HepG2 (cell line): ENCODE measurements around the gene SLC25A45. TPM values are rescaled to one million over a fixed set of nuclear protein-coding genes. Genes with fewer than 3 reads are reported as not detected.

ENCODE experiments used
- HBP1 ChIP-seq: IDR thresholded peaks from 2 replicates; pipeline ENCODE4 v1.6.1; 2016; ENCODE audit warnings: low read depth, control low read depth
- HNF1A ChIP-seq, 2 experiments: sonication (generic) in 1 of 2; formaldehyde crosslinking in 1 of 2; IDR thresholded peaks; 2 replicates each; pipeline versions ENCODE4 v1.4.0 to v1.6.1; 2016 to 2020; ENCODE audit warnings: borderline replicate concordance in 1 of 2, low read depth in 1 of 2, mild to moderate bottlenecking in 1 of 2, missing genetic modification reagents in 1 of 2
- HNRNPH1 ChIP-seq: fragments of 200-400 bp; formaldehyde crosslinking; optimal IDR thresholded peaks from 2 replicates; pipeline ENCODE3; 2017; ENCODE audit warnings: mild to moderate bottlenecking, low read depth, low read length
- MAX ChIP-seq: IDR thresholded peaks from 2 replicates; pipeline ENCODE4 v1.6.1; 2012; ENCODE audit warnings: inconsistent platforms
- MTA1 ChIP-seq: sonication (generic); formaldehyde crosslinking; IDR thresholded peaks from 2 replicates; pipeline ENCODE4 v1.4.0; 2020; ENCODE audit warnings: missing genetic modification reagents, mild to moderate bottlenecking, borderline replicate concordance
- POLR2G ChIP-seq: fragments of 200-400 bp; formaldehyde crosslinking; IDR thresholded peaks from 2 replicates; pipeline ENCODE4 v1.6.1; 2018; ENCODE audit warnings: mild to moderate bottlenecking, low read depth, low read length, moderate library complexity
- REST ChIP-seq, 2 experiments: IDR thresholded peaks; 2 replicates each; pipeline ENCODE4 v1.6.1; 2011 to 2012; ENCODE audit warnings: low read length in 2 of 2, borderline replicate concordance in 1 of 2, low read depth in 1 of 2, mild to moderate bottlenecking in 1 of 2, moderate library complexity in 1 of 2
- TCF7L2 ChIP-seq: IDR thresholded peaks from 2 replicates; pipeline ENCODE4 v1.6.1; 2011; ENCODE audit warnings: mild to moderate bottlenecking, low read depth, low read length, moderate library complexity
- TFDP2 ChIP-seq: sonication (generic); formaldehyde crosslinking; IDR thresholded peaks from 2 replicates; pipeline ENCODE4 v1.4.0; 2020; ENCODE audit warnings: missing genetic modification reagents
- YEATS2 ChIP-seq: sonication (generic); formaldehyde crosslinking; IDR thresholded peaks from 2 replicates; pipeline ENCODE4 v1.4.0; 2020; ENCODE audit warnings: missing genetic modification reagents, borderline replicate concordance
- ZFP1 ChIP-seq: IDR thresholded peaks from 2 replicates; pipeline ENCODE4 v1.6.1; 2016
- ZNF484 ChIP-seq: sonication (generic); formaldehyde crosslinking; IDR thresholded peaks from 2 replicates; pipeline ENCODE4 v1.5.1; 2020; ENCODE audit warnings: mild to moderate bottlenecking, low read depth, missing genetic modification reagents, borderline replicate concordance
- ZNF556 ChIP-seq: sonication (generic); formaldehyde crosslinking; IDR thresholded peaks from 2 replicates; pipeline ENCODE4 v1.4.0; 2020; ENCODE audit warnings: mild to moderate bottlenecking, missing genetic modification reagents, borderline replicate concordance
- polyA plus RNA-seq, 8 experiments: library from polyadenylated mRNA; depleted of rRNA in 3 of 8; stranded (reverse) in 7 of 8; unstranded in 1 of 8; fragments of >200 nt; fragmentation: Illumina TruSeq in 4 of 8; extraction: Trizol in 4 of 8; gene quantifications; 2 replicates each; pipeline versions ENCODE4 v1.2.1 to v1.2.3, GENCODE V29; 2011 to 2016; ENCODE audit warnings: low read depth in 4 of 8, missing spikeins in 1 of 8, mixed read lengths in 1 of 8; ENCODE audit not compliant: insufficient read depth in 1 of 8
- total RNA-seq, 5 experiments: library from RNA; depleted of rRNA; stranded (reverse); fragments of >200 nt; fragmentation: Illumina TruSeq; extraction: Trizol; gene quantifications; 2 replicates each; pipeline ENCODE4 v1.2.3, GENCODE V29; 2016; ENCODE audit warnings: low read depth in 1 of 5

Gene SLC25A45
- total and polyA plus RNA-seq, 2 of the 13 experiments (the other 11 are each of a cell fraction or from before 2014, with no cell fraction given), result 1.2 to 3.4 TPM

DNA sequence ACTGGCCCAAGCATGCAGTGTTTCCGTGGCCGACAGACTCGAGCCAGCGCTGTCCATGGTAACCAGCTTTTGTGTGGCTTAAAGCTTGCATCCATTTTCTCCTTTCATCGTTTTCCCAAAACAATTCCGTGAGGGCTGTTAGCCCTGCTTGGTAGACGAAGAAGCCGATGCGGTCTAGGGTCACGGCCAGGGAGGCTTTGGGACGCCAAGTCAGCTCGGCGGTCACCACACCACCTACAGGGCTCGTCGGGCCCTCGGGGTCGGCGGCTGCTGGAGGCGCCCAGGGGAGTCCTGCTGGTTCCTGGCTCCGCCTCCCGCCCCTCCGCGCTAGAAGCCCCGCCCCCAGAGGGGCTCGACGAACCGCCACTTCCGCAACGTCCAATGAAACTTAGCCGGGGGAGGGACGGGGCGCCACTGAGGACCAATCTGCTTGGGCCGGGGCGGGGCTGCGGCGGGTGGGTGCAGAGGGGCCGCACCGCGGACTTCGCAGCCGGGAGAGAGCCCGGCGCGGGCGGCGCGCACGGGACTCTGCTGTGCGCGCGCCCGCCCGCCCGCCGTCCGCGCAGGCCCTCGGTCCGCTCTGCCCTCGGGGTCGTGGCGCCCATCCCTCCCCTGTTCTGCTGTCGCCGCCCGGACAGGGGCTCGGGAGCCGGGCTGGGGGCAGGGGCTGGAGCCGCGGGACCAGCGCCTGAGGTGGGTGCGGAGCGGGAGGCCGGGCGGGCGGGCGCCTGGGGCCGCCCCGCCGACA is 28.0 kb downstream of the SLC25A45 start, which contains the start of gene TIGD3 (continued):
- TF ChIP-seq MTA1 (CRISPR knock-in tag), result no peak; the same call in 1 of the 2 replicates
- TF ChIP-seq TCF7L2, result no peak
- no peak for TF ChIP-seq HNF1A (IDR thresholded peaks at IDR 0.05; ENCODE audit: low read depth)
- TF ChIP-seq HNF1A (CRISPR knock-in tag; IDR thresholded peaks at IDR 0.05; ENCODE audit: borderline replicate concordance), result no peak
- no peak for TF ChIP-seq HNRNPH1
- no peak for TF ChIP-seq ZNF484 (CRISPR knock-in tag)
- TF ChIP-seq POLR2G, result peak; percentile 82
- TF ChIP-seq ZFP1 (CRISPR knock-in tag), result no peak
- no peak for TF ChIP-seq HBP1 (CRISPR knock-in tag)
- TF ChIP-seq YEATS2 (CRISPR knock-in tag), result peak; percentile 40; the same call in 1 of the 2 replicates
- TF ChIP-seq ZNF556 (CRISPR knock-in tag), result no peak
- TF ChIP-seq TFDP2, result peak; percentile 49; the same call in 1 of the 2 replicates
- peak; percentile 46; the same call in 1 of the 2 replicates for TF ChIP-seq MAX
- peak; percentile 48 to 91 for TF ChIP-seq REST (IDR thresholded peaks at IDR 0.05; ENCODE audit: borderline replicate concordance in 1 of 2, low read depth in 1 of 2, low read length in 2 of 2)
